ENCODE results near the gene MTRFR. TPM values are rescaled to one million over a fixed set of nuclear protein-coding genes. Genes with fewer than 3 reads are reported as not detected.
"Not testable (repeated sequence)": the region's sequence is repeated elsewhere in the genome, so short reads cannot be mapped to it uniquely, and the experiment has no call there.

Gene MTRFR
- total RNA-seq, 2 experiments from 2014 or later: 29.9 to 30.0 TPM

GRCh38 chr12:123251403-123252076, 18.3 kb downstream of the MTRFR start:
- CTCF ChIA-PET: interaction anchor here (0.7 kb wide), 1 partner anchor 27 kb away, joined by 6 read pairs; no protein-coding TSS in a partner anchor
- Mint-ChIP-seq H3K4me1 (peaks cover 18% of the 10 kb centered on the region), H3K9me3 (peaks cover 11% of the 10 kb centered on the region), H3K36me3 (ENCODE audit: low read depth) (peaks cover 69% of the 10 kb centered on the region), H3K27ac (no peak overlapping the region), H3K4me3 (no peak overlapping the region), H3K27me3 (no peaks in the 10 kb centered on the region)
- DNase-seq: no peak
- POLR2A ChIA-PET: interaction anchor here (1.4 to 2.6 kb wide), 2 partner anchors 18 kb away, joined by 3 to 11 read pairs; partner anchors contain the start of genes MPHOSPH9 and MTRFR

- peaks cover 15% of the 10 kb centered on the region for H3K4me1 Mint-ChIP-seq
- DNase-seq, H3K9me3 Mint-ChIP-seq, H3K4me3 Mint-ChIP-seq, H3K27ac Mint-ChIP-seq, H3K27me3 Mint-ChIP-seq: not testable (repeated sequence)
- CTCF ChIA-PET: interaction anchor here (1.0 kb wide), 1 partner anchor 12 kb away, joined by 3 read pairs; no protein-coding TSS in a partner anchor
- peaks cover 69% of the 10 kb centered on the region for H3K36me3 Mint-ChIP-seq (ENCODE audit: low read depth)
- POLR2A ChIA-PET: interaction anchor here (1.4 kb wide), 1 partner anchor 17 kb away, joined by 3 read pairs; no protein-coding TSS in a partner anchor
Measured at GRCh38 chr12:123252365-123252764, 19.1 kb downstream of the MTRFR start.

- no peak overlapping the region for H3K4me3 Mint-ChIP-seq
- no peaks in the 10 kb centered on the region for H3K9me3 Mint-ChIP-seq
- H3K4me1 Mint-ChIP-seq: peaks cover 13% of the 10 kb centered on the region
- no peak overlapping the region for H3K27ac Mint-ChIP-seq
- DNase-seq: no peak
- peaks cover 59% of the 10 kb centered on the region for H3K36me3 Mint-ChIP-seq (ENCODE audit: low read depth)
- CTCF ChIA-PET: interaction anchor here (0.6 kb wide), 1 partner anchor 467 kb away, joined by 3 read pairs; no protein-coding TSS in a partner anchor
- no peaks in the 10 kb centered on the region for H3K27me3 Mint-ChIP-seq
- POLR2A ChIA-PET: no interaction called here
Measured at GRCh38 chr12:123253641-123254459, 20.6 kb downstream of the MTRFR start.

GRCh38 chr12:123254853-123255446, 21.7 kb downstream of the MTRFR start:
- H3K36me3 Mint-ChIP-seq (ENCODE audit: low read depth): peaks cover 53% of the 10 kb centered on the region
- H3K27ac Mint-ChIP-seq: no peak overlapping the region
- H3K4me3 Mint-ChIP-seq: no peak overlapping the region
- CTCF ChIA-PET: no interaction called here
- no peaks in the 10 kb centered on the region for H3K9me3 Mint-ChIP-seq
- POLR2A ChIA-PET: no interaction called here
- H3K27me3 Mint-ChIP-seq: no peaks in the 10 kb centered on the region
- peaks cover 9% of the 10 kb centered on the region for H3K4me1 Mint-ChIP-seq
- no peak for DNase-seq

GRCh38 chr12:123258593-123258992, 25.4 kb downstream of the MTRFR start:
- Mint-ChIP-seq H3K4me3 (no peak overlapping the region), H3K27ac (no peak overlapping the region), H3K27me3 (no peaks in the 10 kb centered on the region), H3K9me3 (no peaks in the 10 kb centered on the region), H3K36me3 (ENCODE audit: low read depth) (peaks cover 50% of the 10 kb centered on the region), H3K4me1 (peaks cover 3% of the 10 kb centered on the region)
- DNase-seq: no peak
- CTCF ChIA-PET: interaction anchor here (0.5 to 0.8 kb wide), 2 partner anchors 21 to 251 kb away, joined by 4 read pairs; no protein-coding TSS in a partner anchor
- POLR2A ChIA-PET: no interaction called here

- Mint-ChIP-seq H3K9me3 (no peaks in the 10 kb centered on the region), H3K4me3 (no peak overlapping the region), H3K27ac (no peak overlapping the region), H3K36me3 (ENCODE audit: low read depth) (peaks cover 39% of the 10 kb centered on the region), H3K27me3 (no peaks in the 10 kb centered on the region), H3K4me1 (peaks cover 5% of the 10 kb centered on the region)
- ChIA-PET POLR2A (no interaction called here), CTCF (no interaction called here)
- DNase-seq: no peak
Measured at GRCh38 chr12:123260081-123260480, 26.8 kb downstream of the MTRFR start.

GRCh38 chr12:123261196-123261595, 28.0 kb downstream of the MTRFR start:
- peaks cover 32% of the 10 kb centered on the region for H3K36me3 Mint-ChIP-seq (ENCODE audit: low read depth)

GRCh38 chr12:123263196-123263817, 30.1 kb downstream of the MTRFR start:
- POLR2A ChIA-PET: no interaction called here
- peaks cover 5% of the 10 kb centered on the region for H3K4me1 Mint-ChIP-seq
- CTCF ChIA-PET: interaction anchor here (0.7 to 1.1 kb wide), 5 partner anchors 16 to 360 kb away, joined by 3 to 4 read pairs (median 4); no protein-coding TSS in a partner anchor
- DNase-seq: no peak
- H3K27ac Mint-ChIP-seq: no peak overlapping the region
- no peak overlapping the region for H3K4me3 Mint-ChIP-seq
- H3K9me3 Mint-ChIP-seq: no peaks in the 10 kb centered on the region
- H3K27me3 Mint-ChIP-seq: no peaks in the 10 kb centered on the region
- peaks cover 20% of the 10 kb centered on the region for H3K36me3 Mint-ChIP-seq (ENCODE audit: low read depth)

More at GRCh38 chr12:123261196-123261595, 28.0 kb downstream of the MTRFR start:
- no peak overlapping the region for H3K27ac Mint-ChIP-seq
- POLR2A ChIA-PET: no interaction called here
- CTCF ChIA-PET: no interaction called here
- H3K9me3 Mint-ChIP-seq: no peaks in the 10 kb centered on the region
- H3K27me3 Mint-ChIP-seq: no peaks in the 10 kb centered on the region
- no peak overlapping the region for H3K4me3 Mint-ChIP-seq
- H3K4me1 Mint-ChIP-seq: peaks cover 5% of the 10 kb centered on the region
- no peak for DNase-seq

GRCh38 chr12:123264642-123265041, 31.4 kb downstream of the MTRFR start:
- ChIA-PET CTCF (interaction anchor here (0.9 to 1.1 kb wide), 4 partner anchors 12 to 319 kb away, joined by 3 to 4 read pairs (median 3); no protein-coding TSS in a partner anchor), POLR2A (interaction anchor here (0.7 kb wide), 1 partner anchor 315 kb away, joined by 3 read pairs; no protein-coding TSS in a partner anchor)
- Mint-ChIP-seq H3K4me1 (peaks cover 13% of the 10 kb centered on the region), H3K9me3 (no peaks in the 10 kb centered on the region), H3K4me3 (no peak overlapping the region), H3K27me3 (no peaks in the 10 kb centered on the region), H3K27ac (no peak overlapping the region), H3K36me3 (ENCODE audit: low read depth) (peaks cover 20% of the 10 kb centered on the region)
- no peak for DNase-seq

DNA sequence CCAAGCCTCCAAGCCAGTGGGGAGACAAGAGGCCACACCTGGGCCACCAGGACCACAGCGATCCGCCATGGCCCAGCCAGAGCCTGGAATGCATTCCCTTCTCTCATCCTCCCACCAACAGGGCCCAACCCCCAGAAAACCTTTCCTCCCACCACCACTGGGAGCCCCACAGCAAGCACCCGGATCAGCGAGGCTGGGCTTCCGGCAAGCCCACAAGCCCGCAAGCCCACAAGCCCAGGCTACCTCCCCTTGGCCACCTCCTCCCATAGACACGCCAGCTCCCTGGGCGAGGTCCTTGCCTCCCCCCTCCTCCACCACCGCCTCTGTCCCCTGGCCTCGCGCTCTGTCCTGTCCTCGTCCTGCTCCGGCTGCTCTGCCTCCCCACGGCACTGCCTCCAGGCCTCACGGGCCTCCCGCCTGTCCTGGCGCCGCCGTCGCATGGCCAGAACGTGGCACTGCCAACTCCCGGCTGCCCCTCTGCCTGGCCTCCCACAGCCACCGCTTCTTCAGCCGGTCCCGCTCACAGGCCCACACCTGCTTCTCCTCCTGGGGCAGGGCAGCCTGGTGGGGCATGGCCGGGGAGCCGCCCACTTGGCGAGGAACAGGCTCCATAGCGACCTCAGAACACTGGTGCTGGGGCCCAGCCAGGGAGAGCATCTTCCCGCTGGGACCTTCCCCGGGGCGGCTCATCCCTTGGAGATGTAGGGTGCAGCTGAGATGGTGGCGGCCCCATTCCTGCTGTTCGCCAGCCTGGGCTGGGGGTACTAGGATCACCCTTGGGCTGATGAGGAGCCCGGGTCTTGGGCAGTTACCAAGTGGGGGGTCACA, 32.8 kb downstream of the MTRFR start:
- H3K4me3 Mint-ChIP-seq: no peak overlapping the region
- no peaks in the 10 kb centered on the region for H3K27me3 Mint-ChIP-seq
- no peak for DNase-seq
- H3K4me1 Mint-ChIP-seq: peaks cover 22% of the 10 kb centered on the region
- H3K36me3 Mint-ChIP-seq (ENCODE audit: low read depth): peaks cover 12% of the 10 kb centered on the region
- no peaks in the 10 kb centered on the region for H3K9me3 Mint-ChIP-seq
- H3K27ac Mint-ChIP-seq: no peak overlapping the region
- POLR2A ChIA-PET: no interaction called here
- CTCF ChIA-PET: interaction anchor here (0.7 to 1.2 kb wide), 2 partner anchors 9 to 18 kb away, joined by 3 read pairs; no protein-coding TSS in a partner anchor

DNA sequence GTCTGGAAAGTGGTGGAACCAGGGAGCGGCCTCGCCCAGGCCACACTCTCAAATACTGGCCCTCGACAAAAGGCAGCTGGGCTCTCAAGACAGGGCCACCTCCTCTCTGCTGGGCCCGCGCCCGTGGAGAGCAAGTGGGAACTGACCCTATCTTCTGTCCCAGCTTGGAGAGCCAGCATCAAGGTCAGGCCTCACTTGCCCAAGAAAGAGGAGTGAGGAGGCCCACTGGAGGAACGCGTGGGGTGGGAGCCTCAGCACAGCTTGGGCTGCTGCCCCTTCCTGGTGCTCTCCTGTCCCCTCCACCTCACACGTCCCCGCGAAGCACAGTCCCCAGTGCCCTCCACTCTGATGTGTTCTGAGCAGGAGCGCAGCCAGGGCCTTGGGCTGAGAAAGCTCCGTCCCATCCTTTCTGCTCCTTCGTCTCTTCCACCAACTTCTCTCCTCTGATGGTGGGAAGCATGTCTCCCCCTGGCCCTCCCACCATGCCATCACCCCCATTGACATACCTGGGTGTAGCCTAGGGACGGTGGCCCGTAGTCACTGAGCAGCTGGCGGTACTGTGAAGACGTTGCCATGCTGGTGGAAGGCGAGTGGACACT, 33.5 kb downstream of the MTRFR start:
- Mint-ChIP-seq H3K36me3 (ENCODE audit: low read depth) (peaks cover 7% of the 10 kb centered on the region), H3K9me3 (no peaks in the 10 kb centered on the region), H3K27ac (no peak overlapping the region), H3K27me3 (no peaks in the 10 kb centered on the region), H3K4me3 (no peak overlapping the region), H3K4me1 (peaks cover 18% of the 10 kb centered on the region)
- CTCF ChIA-PET: interaction anchor here (0.6 to 1.2 kb wide), 3 partner anchors 19 to 44 kb away, joined by 3 to 7 read pairs (median 3); no protein-coding TSS in a partner anchor
- POLR2A ChIA-PET: interaction anchor here (0.9 to 1.0 kb wide), 2 partner anchors 33 to 191 kb away, joined by 3 to 4 read pairs; partner anchors contain the start of genes MTRFR and SNRNP35
- no peak for DNase-seq

Measured in activated CD4-positive, alpha-beta memory T cell treated with anti-CD3 and anti-CD28 coated beads, Interleukin-2, amount 10 ng/mL, durations not matched to agents 7 days and 5 days (primary cell).